H7 (cell line): ENCODE results near the gene CNTNAP2. TPM values are rescaled to one million over a fixed set of nuclear protein-coding genes. Genes with fewer than 3 reads are reported as not detected.

Experiments used
- DNase-seq: peaks from one replicate; pipeline ENCODE4 v3.0.0; 2012
- H3K27me3 ChIP-seq: 2 replicates; pipeline ENCODE4 v1.6.0; 2011; ENCODE audit warnings: mild to moderate bottlenecking, low read length; ENCODE audit not compliant: control insufficient read depth, insufficient read depth
- H3K36me3 ChIP-seq: replicated peaks from 2 replicates; pipeline ENCODE4 v1.5.1; 2011; ENCODE audit warnings: low read length; ENCODE audit not compliant: control insufficient read depth, insufficient read depth
- H3K4me3 ChIP-seq: 2 replicates; pipeline ENCODE4 v1.5.1; 2011; ENCODE audit warnings: low read depth, mild to moderate bottlenecking, control low read depth, low read length, moderate library complexity; ENCODE audit not compliant: insufficient read depth
- total RNA-seq: library from RNA; depleted of rRNA; stranded (reverse); fragments of >200 nt; shearing (Covaris generic); gene quantifications from 2 replicates; pipeline ENCODE4 v1.2.3, GENCODE V29; 2014

Gene CNTNAP2
- total RNA-seq, 1 experiment from 2014 or later = 109 TPM

GRCh38 chr7:147968046-147968610, 1851.5 kb downstream of the CNTNAP2 start:
- Histone ChIP-seq H3K4me3 (no peak overlapping the region), H3K27me3 (no peaks in the 10 kb centered on the region), H3K36me3 (no peaks in the 10 kb centered on the region)
- DNase-seq = no peak

- no peaks in the 10 kb centered on the region for H3K27me3 ChIP-seq
- no peaks in the 10 kb centered on the region for H3K36me3 ChIP-seq
- no peak for DNase-seq
- no peak overlapping the region for H3K4me3 ChIP-seq
Observed at GRCh38 chr7:147971606-147972110, 1855.1 kb downstream of the CNTNAP2 start.

GRCh38 chr7:147978201-147978600, 1861.6 kb downstream of the CNTNAP2 start:
- Histone ChIP-seq H3K4me3 (no peak overlapping the region), H3K36me3 (no peaks in the 10 kb centered on the region), H3K27me3 (no peaks in the 10 kb centered on the region)
- no peak for DNase-seq

GRCh38 chr7:147978651-147979050, 1862.0 kb downstream of the CNTNAP2 start:
- Histone ChIP-seq H3K27me3 (no peaks in the 10 kb centered on the region), H3K36me3 (no peaks in the 10 kb centered on the region), H3K4me3 (no peak overlapping the region)
- no peak for DNase-seq

GRCh38 chr7:147980826-147981813, 1864.5 kb downstream of the CNTNAP2 start:
- no peak for DNase-seq
- Histone ChIP-seq H3K4me3 (no peak overlapping the region), H3K27me3 (no peaks in the 10 kb centered on the region), H3K36me3 (no peaks in the 10 kb centered on the region)

- Histone ChIP-seq H3K4me3 (no peak overlapping the region), H3K36me3 (no peaks in the 10 kb centered on the region), H3K27me3 (no peaks in the 10 kb centered on the region)
- no peak for DNase-seq
Observed at GRCh38 chr7:147982307-147982706, 1865.7 kb downstream of the CNTNAP2 start.

GRCh38 chr7:147984265-147984664, 1867.7 kb downstream of the CNTNAP2 start:
- Histone ChIP-seq H3K36me3 (no peaks in the 10 kb centered on the region), H3K4me3 (no peak overlapping the region), H3K27me3 (no peaks in the 10 kb centered on the region)
- no peak for DNase-seq

GRCh38 chr7:147990079-147990478, 1873.5 kb downstream of the CNTNAP2 start:
- Histone ChIP-seq H3K27me3 (no peaks in the 10 kb centered on the region), H3K4me3 (no peak overlapping the region), H3K36me3 (no peaks in the 10 kb centered on the region)
- DNase-seq = no peak

GRCh38 chr7:147990942-147991341, 1874.3 kb downstream of the CNTNAP2 start:
- Histone ChIP-seq H3K4me3 (no peak overlapping the region), H3K27me3 (no peaks in the 10 kb centered on the region)
- no peak for DNase-seq

GRCh38 chr7:147992698-147993097, 1876.1 kb downstream of the CNTNAP2 start:
- DNase-seq = no peak
- H3K36me3 ChIP-seq = no peaks in the 10 kb centered on the region
- no peaks in the 10 kb centered on the region for H3K27me3 ChIP-seq
- no peak overlapping the region for H3K4me3 ChIP-seq

More at GRCh38 chr7:147990942-147991341, 1874.3 kb downstream of the CNTNAP2 start:
- H3K36me3 ChIP-seq = no peaks in the 10 kb centered on the region

GRCh38 chr7:147997636-147998035, 1881.0 kb downstream of the CNTNAP2 start:
- no peaks in the 10 kb centered on the region; the same call in 1 of the 2 replicates for H3K27me3 ChIP-seq
- no peak for DNase-seq
- no peaks in the 10 kb centered on the region for H3K36me3 ChIP-seq
- H3K4me3 ChIP-seq = no peak overlapping the region

GRCh38 chr7:147999962-148000361, 1883.4 kb downstream of the CNTNAP2 start:
- H3K4me3 ChIP-seq = no peak overlapping the region
- H3K36me3 ChIP-seq = no peaks in the 10 kb centered on the region
- no peak for DNase-seq
- H3K27me3 ChIP-seq = no peaks in the 10 kb centered on the region; the same call in 1 of the 2 replicates

- no peak for DNase-seq
- Histone ChIP-seq H3K36me3 (no peaks in the 10 kb centered on the region), H3K27me3 (no peaks in the 10 kb centered on the region)
Observed at GRCh38 chr7:148011753-148012152, 1895.2 kb downstream of the CNTNAP2 start.

GRCh38 chr7:148014001-148014400, 1897.4 kb downstream of the CNTNAP2 start:
- Histone ChIP-seq H3K36me3 (no peaks in the 10 kb centered on the region), H3K4me3 (no peak overlapping the region), H3K27me3 (no peaks in the 10 kb centered on the region)
- DNase-seq = no peak

More at GRCh38 chr7:148011753-148012152, 1895.2 kb downstream of the CNTNAP2 start:
- no peak overlapping the region for H3K4me3 ChIP-seq

- no peaks in the 10 kb centered on the region for H3K27me3 ChIP-seq
- no peaks in the 10 kb centered on the region for H3K36me3 ChIP-seq
- H3K4me3 ChIP-seq = no peak overlapping the region
- DNase-seq = no peak
Observed at GRCh38 chr7:148014541-148014940, 1897.9 kb downstream of the CNTNAP2 start.
